NCI-H345 treated with DMSO at 0.1 percent for 48 hours (cell line): ENCODE results near the gene BSCL2.
"Not testable (repeated sequence)": the region's sequence is repeated elsewhere in the genome, so short reads cannot be mapped to it uniquely, and the experiment has no call there.

ENCODE experiments used
- DNase-seq: peaks from one replicate; lab custom pipeline; 2025; ENCODE audit not compliant: unreplicated experiment; lab: John Stamatoyannopoulos, UW

Gene BSCL2

DNA sequence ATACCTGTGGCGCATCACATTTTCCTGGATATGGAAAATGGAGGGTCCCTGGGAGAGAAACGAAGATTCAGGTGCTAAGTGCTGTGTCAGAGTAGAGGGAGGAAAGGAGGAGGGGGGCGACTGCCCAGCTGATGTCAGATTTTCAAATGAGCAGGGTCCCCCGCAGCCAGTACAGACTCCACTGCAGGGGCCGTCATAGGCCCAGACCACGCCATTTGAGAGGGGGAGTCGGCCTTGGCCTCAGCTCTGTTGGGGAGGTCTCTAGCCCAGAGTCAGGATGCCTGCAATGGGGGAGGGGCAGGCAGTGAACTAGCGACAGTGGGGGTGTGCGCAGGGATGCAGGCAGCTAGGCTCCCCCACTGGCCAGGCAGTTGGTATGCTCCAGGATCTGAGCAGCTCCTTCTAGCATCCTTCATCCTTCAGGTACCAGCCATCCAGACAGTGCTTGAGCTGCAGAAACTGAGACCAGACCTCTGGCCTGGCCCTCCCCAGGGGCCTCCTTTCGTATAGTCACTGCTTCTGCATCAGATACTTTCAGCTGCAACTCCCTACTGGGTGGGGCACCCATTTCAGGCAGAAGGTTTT, at the start of gene BSCL2, which contains the start of gene GNG3:
TSS of gene BSCL2 (minus strand) at position 148 of the 585 bp plus-strand sequence. CDS start 229 bp downstream, outside the sequence.
TSS of gene GNG3 (plus strand) at position 400 of the 585 bp plus-strand sequence. CDS start 620 bp downstream, outside the sequence.
- DNase-seq = no peak

DNA sequence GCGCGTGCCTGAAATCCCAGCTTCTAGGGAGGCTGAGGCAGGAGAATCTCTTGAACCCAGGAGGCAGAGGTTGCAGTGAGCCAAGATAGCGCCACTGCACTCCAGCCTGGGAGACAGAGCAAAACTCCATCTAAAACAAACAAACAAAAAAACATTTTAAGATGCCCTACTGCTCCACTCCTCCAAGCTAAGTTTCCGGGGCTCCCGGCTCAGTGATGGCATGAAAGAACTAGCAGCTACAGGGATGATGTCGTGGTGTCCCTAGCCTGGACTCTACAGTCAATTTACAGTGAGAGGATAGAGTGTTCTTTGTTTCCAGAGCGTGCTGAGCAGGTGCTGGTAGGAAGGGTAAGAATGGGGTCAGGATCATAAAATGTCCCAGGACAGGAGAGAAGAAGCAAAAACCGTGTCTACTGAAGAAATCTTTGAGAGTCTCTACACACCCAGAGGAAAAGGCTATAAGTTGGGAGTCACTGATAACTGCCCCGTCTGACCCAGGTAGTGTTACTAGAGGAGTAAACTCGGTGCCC, 47.9 kb upstream of the BSCL2 start:
- no peak for DNase-seq

DNA sequence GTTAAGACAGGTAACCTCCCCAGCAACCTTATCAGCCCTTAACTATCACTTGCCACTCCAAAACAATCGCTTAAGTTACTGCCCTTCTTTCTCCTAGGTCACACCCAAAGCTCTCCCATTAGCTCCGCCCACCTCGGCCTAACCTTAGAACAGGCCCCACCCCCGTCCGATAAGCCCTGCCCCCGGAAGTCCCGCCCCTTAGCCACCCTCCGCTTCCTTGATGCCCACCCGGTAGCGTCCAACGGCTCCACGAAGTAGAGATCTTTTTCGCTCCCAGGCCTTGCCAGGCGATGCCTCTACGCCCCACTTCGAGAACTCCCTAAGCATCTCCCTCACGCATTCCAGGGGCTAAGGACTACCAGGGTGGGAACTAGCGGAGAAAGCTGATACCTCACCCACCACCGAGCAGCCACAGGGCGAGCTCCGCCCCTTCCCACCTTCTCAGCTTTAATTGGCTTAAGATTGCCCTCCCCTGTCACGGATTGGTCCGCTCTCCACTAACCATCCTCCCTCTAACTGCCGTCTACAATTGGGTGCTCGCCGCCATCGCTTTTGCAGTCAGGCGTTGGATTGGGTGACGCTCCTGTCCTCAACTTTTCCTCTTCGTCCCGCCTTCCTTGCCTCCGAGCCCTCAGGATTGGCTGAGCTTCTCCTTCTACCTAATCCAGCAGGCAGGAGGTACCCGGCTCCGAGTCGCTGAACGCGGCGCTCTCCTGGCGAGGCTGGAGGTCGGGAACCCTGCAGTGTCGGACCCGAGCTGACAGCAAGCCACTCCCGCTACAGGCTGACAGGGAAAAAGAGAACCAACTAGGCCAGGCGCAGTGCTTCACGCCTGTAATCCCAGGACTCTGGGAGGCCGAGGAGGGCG, 46.7 kb upstream of the BSCL2 start, which contains the start of gene ZBTB3:
TSS of gene ZBTB3 (minus strand) at position 425 of the 868 bp plus-strand sequence. CDS start 496 bp downstream, outside the sequence.
- DNase-seq = peak; percentile 99

DNA sequence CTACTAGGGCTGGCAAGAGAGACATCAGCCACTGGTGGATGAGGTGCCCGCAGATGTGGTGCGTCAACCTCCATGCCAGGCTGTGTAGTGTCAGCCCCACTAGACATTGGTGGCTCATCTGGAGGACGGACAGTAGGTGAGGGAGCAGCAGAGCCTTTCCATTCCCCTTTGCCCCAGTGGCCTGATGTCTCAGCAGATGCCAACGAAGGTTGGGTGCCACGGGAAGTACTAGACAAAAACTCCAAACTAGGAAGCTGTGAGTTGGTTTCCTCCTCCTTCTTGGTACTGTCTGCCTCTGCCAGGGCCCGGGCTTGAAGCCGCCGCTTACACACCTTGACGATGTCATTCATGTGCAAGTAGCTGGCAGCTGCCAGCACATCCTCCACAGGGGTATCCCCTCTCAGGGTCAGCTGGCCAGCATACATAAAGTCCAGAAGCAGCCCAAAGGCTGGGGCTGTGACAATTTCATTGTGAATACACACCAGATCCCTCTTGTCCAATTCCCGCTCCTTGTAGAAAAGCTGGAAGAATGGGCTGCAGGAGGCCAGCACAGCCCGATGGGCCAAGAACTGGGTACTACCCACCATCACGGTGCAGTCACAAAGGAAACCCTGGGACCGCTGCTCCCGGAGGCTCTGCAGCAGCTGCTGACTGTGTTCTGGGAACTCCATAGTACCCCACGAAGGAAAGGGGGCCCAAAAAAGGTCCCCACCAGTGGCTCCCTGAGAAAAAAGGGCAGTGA, 45.9 kb upstream of the BSCL2 start:
- DNase-seq = no peak

DNA sequence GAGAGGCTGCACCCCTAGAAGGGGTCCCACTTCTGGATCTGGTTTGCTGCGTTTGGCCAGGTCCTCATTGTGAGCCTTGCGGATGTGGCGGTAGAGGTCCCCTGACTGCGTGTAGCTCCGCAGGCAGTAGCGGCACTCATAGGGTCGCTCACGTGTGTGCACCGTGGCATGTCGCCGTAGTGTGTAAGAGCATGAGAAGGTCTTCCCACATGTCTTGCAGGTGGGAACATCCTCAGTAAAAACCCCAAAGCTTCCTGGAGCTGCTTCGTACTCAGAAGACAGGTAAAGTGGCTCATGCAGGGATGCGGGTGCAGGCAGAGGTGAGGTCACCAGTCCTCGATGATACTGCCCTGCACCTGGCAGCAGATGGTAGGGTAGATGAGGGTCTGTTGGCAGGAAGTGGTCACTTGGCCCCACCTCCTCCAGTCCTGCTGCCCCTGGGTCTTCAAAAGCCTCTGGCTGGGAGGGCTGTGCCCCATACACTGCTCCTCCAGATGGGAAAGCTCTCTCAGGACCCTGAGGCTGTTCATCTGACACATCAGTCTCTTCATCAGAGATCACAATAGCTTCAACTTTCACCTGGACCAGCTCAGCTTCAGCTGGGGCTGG, 45.1 kb upstream of the BSCL2 start:
- DNase-seq = no peak

DNA sequence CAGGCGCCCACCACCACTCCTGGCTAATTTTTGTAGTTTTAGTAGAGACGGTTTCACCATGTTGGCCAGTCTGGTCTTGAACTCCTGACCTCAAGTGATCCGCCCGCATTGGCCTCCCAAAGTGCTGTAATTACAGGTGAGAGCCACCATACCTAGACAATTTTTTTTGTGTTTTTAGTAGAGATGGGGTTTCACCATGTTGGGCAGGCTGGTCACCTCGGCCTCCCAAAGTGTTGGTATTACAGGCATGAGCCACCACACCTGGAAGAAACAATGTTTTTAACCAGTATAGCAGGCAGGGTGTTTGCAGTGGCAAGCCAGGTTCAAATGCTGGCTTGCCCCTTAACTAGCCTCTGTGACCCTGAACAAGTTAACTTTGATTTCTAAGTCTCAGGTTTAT, 42.7 kb upstream of the BSCL2 start:
- not testable (repeated sequence) for DNase-seq

GRCh38 chr11:62747475-62748160, 40.4 kb upstream of the BSCL2 start:
- no peak for DNase-seq

- DNase-seq = no peak
Observed at GRCh38 chr11:62737196-62737595, 30.0 kb upstream of the BSCL2 start.

GRCh38 chr11:62732830-62733229, 25.6 kb upstream of the BSCL2 start:
- DNase-seq = no peak

- DNase-seq = not testable (repeated sequence)
Observed at GRCh38 chr11:62730076-62730475, 22.9 kb upstream of the BSCL2 start.

GRCh38 chr11:62728171-62728988, 21.2 kb upstream of the BSCL2 start, which contains the start of gene TTC9C:
TSS of gene TTC9C (plus strand) at chr11:62728486. CDS start at chr11:62728849, 363 bp downstream.
- peak; percentile 76 for DNase-seq

GRCh38 chr11:62727872-62728170, 20.6 kb upstream of the BSCL2 start:
- peak; percentile 97 for DNase-seq

GRCh38 chr11:62727165-62727871, 20.1 kb upstream of the BSCL2 start, which contains the start of gene HNRNPUL2:
TSS of gene HNRNPUL2 (minus strand) at chr11:62727457. CDS start at chr11:62727156, 301 bp downstream.
- peak; percentile 98 for DNase-seq

DNA sequence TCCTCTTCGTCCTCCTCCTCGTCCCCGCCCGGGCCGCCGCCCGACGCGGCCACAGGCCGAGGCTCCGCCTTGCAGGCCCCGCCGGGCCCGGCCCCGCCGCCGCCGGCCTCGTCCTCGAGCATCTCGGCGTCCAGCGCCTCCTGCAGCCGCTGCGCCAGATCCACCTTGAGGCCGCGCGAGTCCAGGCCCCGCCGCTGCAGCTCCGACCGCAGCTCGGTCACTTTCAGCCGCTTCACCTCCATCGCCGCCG, 19.6 kb upstream of the BSCL2 start:
- no peak for DNase-seq

DNA sequence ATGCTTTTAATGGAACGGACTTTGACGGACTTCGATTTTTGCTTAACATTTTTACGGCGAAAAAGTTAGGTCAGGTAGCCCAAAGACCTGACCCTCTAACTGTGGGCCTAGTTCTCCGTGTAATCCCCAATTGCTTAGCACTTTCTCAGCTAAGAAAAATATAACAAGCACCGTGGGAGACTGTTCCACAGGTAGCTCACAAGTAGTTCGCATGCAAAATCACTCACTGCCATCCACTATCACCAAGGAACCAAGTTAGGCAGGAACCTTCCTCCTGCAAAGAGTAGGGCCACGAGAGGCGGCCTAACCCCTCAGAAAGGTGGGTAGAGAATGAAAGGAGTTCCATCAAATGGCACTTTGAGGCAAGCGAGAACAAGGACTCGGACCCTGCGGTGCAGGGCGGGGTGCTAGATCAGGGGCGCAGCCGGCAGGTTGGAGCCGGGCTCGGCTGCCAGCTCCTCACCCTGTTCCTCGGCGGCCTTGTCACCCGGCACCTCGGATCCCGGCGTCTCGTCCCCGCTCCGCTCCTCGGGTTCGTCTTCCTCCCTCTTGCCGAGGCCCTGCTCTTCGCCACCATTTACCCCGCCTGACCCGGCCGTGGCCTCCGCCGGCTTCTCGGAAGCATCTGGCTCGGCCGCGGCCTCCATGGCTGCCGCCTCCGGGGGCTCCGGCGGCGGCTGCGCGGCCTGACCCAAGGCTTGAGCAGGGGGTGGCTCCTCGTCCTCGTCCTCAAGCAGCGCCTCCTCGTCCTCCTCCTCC, 19.1 kb upstream of the BSCL2 start:
- DNase-seq = no peak

- DNase-seq = no peak
Observed at GRCh38 chr11:62725646-62726045, 18.4 kb upstream of the BSCL2 start.

GRCh38 chr11:62724171-62724570, 16.9 kb upstream of the BSCL2 start:
- DNase-seq = no peak

- DNase-seq = no peak
Observed at GRCh38 chr11:62721994-62722393, 14.8 kb upstream of the BSCL2 start.
